Suppressor macrophage (primary cell): Measurements from ENCODE around the gene CASKIN2.

Experiments used
- DNase-seq, 4 experiments: peaks; one replicate each; pipeline ENCODE4 v3.0.0-alpha.2; 2020 to 2022

The CASKIN2 gene

GRCh38 chr17:75503976-75504346 is 11.4 kb downstream of the CASKIN2 start:
- DNase-seq, result no peak

DNA sequence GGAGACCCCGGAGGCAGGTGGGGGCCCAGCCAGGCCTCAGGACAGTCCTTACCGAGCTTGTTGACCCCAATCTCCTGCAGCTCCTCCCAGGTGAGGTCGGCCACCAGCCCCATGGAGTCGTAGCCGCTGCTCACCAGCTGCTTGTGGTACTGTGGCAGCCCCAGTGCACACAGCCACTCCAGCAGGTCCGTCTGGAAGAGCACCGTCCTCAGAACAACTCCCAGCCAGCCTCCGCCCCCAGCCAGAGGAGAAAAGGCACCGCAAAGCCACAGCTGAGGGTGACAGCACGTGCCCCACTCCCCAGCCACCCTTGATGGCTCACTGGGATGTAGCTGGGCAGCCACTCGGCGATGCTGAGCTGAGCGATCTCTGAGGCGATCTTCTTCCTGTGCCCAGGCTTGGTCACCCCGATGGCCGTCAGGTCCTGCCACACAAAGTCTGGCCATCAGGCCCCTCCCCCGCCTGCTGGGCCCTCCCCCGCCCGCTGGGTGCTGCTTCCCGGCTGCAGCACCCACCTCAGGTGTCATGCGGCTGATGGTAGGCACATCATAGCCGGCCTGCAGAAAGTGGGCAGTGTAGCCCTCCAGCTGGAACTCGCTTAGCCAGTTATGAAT is 11.9 kb downstream of the CASKIN2 start:
- DNase-seq, result no peak

DNA sequence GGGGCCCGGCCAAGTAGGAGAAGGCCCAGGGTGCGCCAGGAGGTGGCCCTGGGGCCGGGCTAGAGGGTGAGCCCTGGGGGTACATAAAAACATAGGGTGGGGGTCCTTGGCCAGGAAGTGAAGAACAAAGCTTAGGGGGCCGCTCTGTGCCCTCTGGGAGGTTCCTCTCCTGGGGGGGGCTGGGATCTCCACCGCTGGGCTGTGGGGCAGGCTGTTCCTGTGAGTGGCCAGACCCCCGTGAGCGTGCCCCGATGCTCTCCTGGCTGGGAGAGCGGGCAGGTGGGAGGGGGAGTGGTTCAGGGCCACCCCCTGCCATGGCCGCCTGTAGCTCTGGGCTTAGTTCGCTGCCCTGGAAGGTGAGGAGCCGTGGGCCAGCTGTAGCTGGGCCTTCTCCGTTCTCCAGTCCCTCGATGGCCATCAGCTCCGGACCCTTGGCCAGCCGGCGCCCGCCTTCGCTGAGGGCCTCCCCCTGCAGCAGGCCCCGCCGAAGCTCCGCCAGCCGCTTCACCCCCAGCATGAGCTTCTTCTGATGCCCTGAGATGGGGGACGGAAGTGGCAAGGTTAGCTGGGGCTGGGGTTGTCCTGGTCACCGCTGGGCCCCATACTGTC is 12.5 kb downstream of the CASKIN2 start:
- DNase-seq, result no peak

DNA sequence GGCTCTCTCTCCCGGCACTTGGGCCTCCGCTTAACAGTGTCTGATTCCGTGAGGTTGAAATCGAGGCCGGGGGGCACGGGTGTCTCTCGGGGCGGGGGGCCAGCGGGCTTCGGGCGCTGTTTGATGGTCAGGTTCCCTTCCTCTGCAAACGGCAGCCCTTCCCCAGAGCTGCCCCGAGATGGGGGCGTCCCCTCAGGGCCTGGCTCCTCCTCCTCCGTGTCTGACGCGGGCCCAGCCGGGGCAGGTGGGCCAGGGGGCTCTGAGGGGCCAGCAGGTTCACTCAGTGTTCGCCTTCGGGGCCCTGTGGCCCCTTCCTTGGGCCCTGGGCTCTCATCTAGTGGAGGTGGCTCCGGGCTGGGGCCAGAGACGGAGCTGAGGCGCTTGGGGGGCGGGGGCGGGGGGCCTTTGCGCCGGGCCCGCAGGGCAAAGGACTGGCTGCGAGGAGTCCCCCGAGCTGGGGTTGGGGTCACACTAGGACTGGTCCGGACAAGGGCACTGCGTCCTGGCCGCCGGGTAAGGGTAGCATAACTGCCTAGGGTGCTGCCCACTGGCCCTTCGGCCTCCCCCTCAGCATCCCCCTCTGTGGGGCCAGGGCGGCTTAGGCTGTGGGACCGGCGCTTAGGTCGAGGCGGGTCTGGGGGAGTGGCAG is 13.1 kb downstream of the CASKIN2 start:
- no peak for DNase-seq

GRCh38 chr17:75501378-75502071 is 13.8 kb downstream of the CASKIN2 start:
- DNase-seq, result no peak

GRCh38 chr17:75500419-75501216 is 14.7 kb downstream of the CASKIN2 start:
- DNase-seq, result no peak

- no peak for DNase-seq
Observed at GRCh38 chr17:75499313-75500022, 15.9 kb downstream of the CASKIN2 start.

GRCh38 chr17:75498726-75499213 is 16.6 kb downstream of the CASKIN2 start:
- peak in 3 of 4 experiments; percentile 18 to 42 (median 28) for DNase-seq

- DNase-seq, result no peak
Observed at GRCh38 chr17:75498039-75498725, 17.2 kb downstream of the CASKIN2 start.

DNA sequence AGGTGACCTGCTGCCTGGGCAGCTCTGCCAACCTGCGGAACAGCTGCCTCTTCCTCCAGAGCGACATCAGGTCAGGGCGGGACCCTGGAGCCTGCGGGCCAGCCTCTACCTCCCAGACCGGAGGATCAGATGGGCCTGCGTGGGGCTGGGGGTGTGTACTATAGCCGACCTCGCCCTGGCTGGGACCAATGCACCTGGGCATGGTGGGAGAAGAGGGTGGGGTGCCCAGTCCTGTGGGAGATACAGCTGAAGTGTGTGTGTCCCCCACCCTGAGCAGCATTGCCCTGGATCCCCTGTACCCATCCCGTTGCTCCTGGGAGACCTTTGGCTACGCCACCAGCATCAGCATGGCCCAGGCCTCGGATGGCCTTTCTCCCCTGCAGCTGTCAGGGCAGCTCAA is 19.3 kb downstream of the CASKIN2 start:
- DNase-seq, result no peak

- DNase-seq, result no peak
Observed at GRCh38 chr17:75494326-75494877, 20.9 kb downstream of the CASKIN2 start.

- DNase-seq, result no peak
Observed at GRCh38 chr17:75493476-75494129, 21.7 kb downstream of the CASKIN2 start.

DNA sequence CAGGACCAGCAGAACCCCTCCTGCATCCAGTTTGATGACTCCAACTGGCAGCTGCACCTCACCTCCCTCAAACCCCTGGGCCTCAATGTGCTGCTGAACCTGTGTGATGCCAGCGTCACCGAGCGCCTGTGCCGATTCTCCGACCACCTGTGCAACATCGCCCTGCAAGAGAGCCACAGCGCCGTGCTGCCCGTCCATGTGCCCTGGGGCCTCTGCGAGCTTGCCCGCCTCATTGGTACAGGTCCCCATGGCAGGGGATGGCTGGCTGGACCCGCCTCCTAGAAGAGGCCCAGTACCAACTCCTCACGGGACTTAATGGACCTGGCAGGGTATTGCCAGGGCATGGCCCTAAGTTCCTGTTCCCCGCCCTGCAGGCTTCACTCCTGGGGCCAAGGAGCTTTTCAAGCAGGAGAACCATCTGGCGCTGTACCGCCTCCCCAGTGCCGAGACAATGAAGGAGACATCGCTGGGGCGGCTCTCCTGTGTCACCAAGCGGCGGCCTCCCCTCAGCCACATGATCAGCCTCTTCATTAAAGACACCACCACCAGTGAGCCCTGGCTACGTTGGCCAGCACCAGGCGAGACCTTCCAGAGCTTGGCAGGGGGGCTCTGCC is 22.7 kb downstream of the CASKIN2 start:
- no peak for DNase-seq

DNA sequence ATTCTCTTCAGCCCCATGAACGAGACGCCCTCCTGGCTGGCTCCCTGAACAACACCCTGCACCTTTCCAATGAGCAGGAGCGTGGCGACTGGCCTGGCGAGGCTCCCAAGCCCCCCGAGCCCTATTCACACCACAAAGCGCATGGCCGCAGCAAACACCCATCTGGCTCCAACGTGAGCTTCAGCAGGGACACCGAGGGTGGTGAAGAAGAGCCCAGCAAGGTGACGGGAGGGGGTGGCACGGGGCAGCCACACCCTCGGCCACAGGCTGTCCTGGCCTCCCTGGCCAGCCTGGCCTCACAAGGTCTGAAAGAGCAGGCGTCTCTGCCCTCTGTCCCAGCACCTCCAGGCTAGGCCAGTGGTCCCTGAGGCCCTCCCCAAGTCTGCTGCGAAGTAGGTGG is 23.7 kb downstream of the CASKIN2 start:
- DNase-seq, result no peak

GRCh38 chr17:75490953-75491649 is 24.2 kb downstream of the CASKIN2 start:
- DNase-seq, result no peak

- no peak for DNase-seq
Observed at GRCh38 chr17:75490173-75490743, 25.1 kb downstream of the CASKIN2 start.

- DNase-seq, result no peak
Observed at GRCh38 chr17:75489511-75489955, 25.8 kb downstream of the CASKIN2 start.

DNA sequence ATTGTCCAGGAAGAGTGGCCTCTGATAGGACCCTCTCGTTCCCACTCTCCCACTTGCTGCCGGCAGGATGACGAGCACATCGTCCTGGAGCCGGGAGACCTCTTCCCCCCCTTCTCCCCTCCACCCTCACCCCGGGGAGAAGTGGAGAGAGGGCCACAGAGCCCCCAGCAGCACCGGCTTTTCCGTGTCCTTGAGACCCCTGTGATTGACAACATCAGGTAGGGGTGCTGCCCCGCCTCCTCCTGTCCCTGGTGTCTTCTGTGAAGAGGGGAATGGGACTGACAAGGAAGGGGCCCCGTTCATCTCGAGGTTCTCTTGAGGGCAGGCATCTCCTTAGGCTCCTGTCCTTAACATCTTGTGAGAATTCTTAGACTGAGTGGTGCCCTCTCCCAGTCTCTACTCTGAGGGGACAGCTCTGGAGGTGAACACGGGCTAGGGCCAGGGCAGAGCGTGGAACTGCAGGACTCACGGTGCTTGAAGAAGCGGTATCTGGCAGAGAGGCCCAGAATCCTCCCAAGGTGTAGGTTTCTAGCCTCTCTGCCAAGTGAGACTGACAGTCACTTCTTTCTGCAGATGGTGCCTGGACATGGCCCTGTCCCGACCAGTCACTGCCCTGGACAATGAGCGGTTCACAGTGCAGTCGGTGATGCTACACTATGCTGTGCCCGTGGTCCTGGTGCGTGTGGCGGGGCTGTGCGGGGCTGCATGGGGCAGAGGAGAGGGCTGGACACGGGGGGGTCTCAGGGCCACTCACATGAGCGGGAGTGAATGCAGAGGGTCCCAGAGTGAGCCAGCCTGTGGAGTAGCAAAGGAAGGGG is 26.4 kb downstream of the CASKIN2 start:
- DNase-seq, result no peak
